ENCODE results near the gene MYH2.

The MYH2 gene

GRCh38 chr17:10518271-10519037 is 31.0 kb downstream of the MYH2 start, which contains the start of gene MYH1:
MYH1 (minus strand) TSS chr17:10518542; CDS start chr17:10516642, 1,900 bp downstream.
- no peak for TF ChIP-seq CTCF (conservative IDR thresholded peaks at IDR 0.05; ENCODE audit: low read depth)
- ChIA-PET CTCF (no interaction called here), POLR2A (ENCODE audit: low non-redundant PET) (no interaction called here)
- no peak for DNase-seq (ENCODE audit: low spot score)
- no peak within 1 kb of the TSS for H3K27ac ChIP-seq

- no peak overlapping the region for H3K27ac ChIP-seq
- CTCF ChIA-PET = no interaction called here
- POLR2A ChIA-PET (ENCODE audit: low non-redundant PET) = no interaction called here
- TF ChIP-seq CTCF (conservative IDR thresholded peaks at IDR 0.05; ENCODE audit: low read depth) = no peak
- DNase-seq (ENCODE audit: low spot score) = no peak
Measured at GRCh38 chr17:10516638-10517037, 32.8 kb downstream of the MYH2 start.

- ChIA-PET POLR2A (ENCODE audit: low non-redundant PET) (no interaction called here), CTCF (no interaction called here)
- H3K27ac ChIP-seq = no peak overlapping the region
- DNase-seq (ENCODE audit: low spot score) = no peak
- TF ChIP-seq CTCF (conservative IDR thresholded peaks at IDR 0.05; ENCODE audit: low read depth) = no peak
Measured at GRCh38 chr17:10516065-10516464, 33.4 kb downstream of the MYH2 start.

- no peak for TF ChIP-seq CTCF (conservative IDR thresholded peaks at IDR 0.05; ENCODE audit: low read depth)
- POLR2A ChIA-PET (ENCODE audit: low non-redundant PET) = no interaction called here
- H3K27ac ChIP-seq = no peak overlapping the region
- no peak for DNase-seq (ENCODE audit: low spot score)
- CTCF ChIA-PET = no interaction called here
Measured at GRCh38 chr17:10513299-10514067, 36.0 kb downstream of the MYH2 start.

- ChIA-PET POLR2A (ENCODE audit: low non-redundant PET) (no interaction called here), CTCF (no interaction called here)
- no peak overlapping the region for H3K27ac ChIP-seq
- DNase-seq (ENCODE audit: low spot score) = no peak
- no peak for TF ChIP-seq CTCF (conservative IDR thresholded peaks at IDR 0.05; ENCODE audit: low read depth)
Measured at GRCh38 chr17:10512856-10513255, 36.6 kb downstream of the MYH2 start.

GRCh38 chr17:10499950-10500349 is 49.5 kb downstream of the MYH2 start:
- CTCF ChIA-PET = no interaction called here
- no peak overlapping the region for H3K27ac ChIP-seq
- POLR2A ChIA-PET (ENCODE audit: low non-redundant PET) = no interaction called here
- DNase-seq (ENCODE audit: low spot score) = no peak
- no peak for TF ChIP-seq CTCF (conservative IDR thresholded peaks at IDR 0.05; ENCODE audit: low read depth)
